ENCODE results near the gene NUMB. TPM values are rescaled to one million over a fixed set of nuclear protein-coding genes. Genes with fewer than 3 reads are reported as not detected.

The NUMB gene
- total RNA-seq, 1 donor from 2014 or later: 218 TPM

- H3K27ac Mint-ChIP-seq (ENCODE audit: unreplicated experiment): no peak overlapping the region
- TF ChIP-seq, protein P1, sequence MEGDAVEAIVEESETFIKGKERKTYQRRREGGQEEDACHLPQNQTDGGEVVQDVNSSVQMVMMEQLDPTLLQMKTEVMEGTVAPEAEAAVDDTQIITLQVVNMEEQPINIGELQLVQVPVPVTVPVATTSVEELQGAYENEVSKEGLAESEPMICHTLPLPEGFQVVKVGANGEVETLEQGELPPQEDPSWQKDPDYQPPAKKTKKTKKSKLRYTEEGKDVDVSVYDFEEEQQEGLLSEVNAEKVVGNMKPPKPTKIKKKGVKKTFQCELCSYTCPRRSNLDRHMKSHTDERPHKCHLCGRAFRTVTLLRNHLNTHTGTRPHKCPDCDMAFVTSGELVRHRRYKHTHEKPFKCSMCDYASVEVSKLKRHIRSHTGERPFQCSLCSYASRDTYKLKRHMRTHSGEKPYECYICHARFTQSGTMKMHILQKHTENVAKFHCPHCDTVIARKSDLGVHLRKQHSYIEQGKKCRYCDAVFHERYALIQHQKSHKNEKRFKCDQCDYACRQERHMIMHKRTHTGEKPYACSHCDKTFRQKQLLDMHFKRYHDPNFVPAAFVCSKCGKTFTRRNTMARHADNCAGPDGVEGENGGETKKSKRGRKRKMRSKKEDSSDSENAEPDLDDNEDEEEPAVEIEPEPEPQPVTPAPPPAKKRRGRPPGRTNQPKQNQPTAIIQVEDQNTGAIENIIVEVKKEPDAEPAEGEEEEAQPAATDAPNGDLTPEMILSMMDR (IDR thresholded peaks at IDR 0.05; ENCODE audit: unreplicated experiment): no peak
- no peak overlapping the region for H3K4me3 Mint-ChIP-seq (ENCODE audit: unreplicated experiment)
- H3K4me1 Mint-ChIP-seq (ENCODE audit: unreplicated experiment): peaks cover 13% of the 10 kb centered on the region
- H3K36me3 Mint-ChIP-seq (ENCODE audit: low read depth, unreplicated experiment): peaks cover 11% of the 10 kb centered on the region
- DNase-seq (ENCODE audit: low spot score): no peak
- H3K27me3 Mint-ChIP-seq (ENCODE audit: unreplicated experiment): peaks cover 41% of the 10 kb centered on the region
- no peaks in the 10 kb centered on the region for H3K9me3 Mint-ChIP-seq (ENCODE audit: unreplicated experiment)
These were observed 193.2 kb downstream of the NUMB start for GRCh38 chr14:73264885-73265720.

DNA sequence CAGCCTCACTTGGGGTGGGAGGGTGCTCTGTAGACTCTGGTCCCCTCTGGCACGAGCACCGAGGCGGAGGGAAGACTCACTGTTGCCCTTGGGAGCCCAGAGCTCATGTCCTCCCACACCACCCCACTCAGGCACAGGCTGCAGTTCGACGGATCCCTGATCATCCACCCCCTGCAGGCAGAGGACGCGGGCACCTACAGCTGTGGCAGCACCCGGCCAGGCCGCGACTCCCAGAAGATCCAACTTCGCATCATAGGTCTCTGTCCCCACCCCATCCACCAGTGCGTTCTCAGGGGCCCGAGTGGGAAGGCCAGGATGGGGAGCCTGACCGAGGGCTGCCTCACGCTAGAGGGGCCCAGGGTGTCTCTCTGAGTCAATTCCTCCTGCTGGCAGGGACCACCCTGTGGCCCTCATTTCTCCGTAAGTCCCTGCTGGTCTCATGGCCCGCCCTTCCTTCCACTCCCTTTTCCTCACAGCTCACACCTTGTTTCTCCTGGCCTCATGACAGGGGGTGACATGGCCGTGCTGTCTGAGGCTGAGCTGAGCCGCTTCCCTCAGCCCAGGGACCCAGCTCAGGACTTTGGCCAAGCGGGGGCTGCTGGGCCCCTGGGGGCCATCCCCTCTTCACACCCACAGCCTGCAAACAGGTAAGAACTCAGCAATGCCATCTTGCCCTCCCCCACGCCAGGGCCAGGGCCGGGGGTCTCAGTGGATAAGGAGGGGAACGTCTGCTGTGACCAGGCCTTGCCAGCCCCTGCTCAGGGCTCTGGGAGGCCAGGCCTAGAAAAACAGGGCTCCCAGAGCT, 194.1 kb downstream of the NUMB start:
- peaks cover 13% of the 10 kb centered on the region for H3K4me1 Mint-ChIP-seq (ENCODE audit: unreplicated experiment)
- TF ChIP-seq, protein P1 (IDR thresholded peaks at IDR 0.05; ENCODE audit: unreplicated experiment): no peak
- H3K9me3 Mint-ChIP-seq (ENCODE audit: unreplicated experiment): no peaks in the 10 kb centered on the region
- peak overlapping the region; percentile 47 for H3K4me3 Mint-ChIP-seq (ENCODE audit: unreplicated experiment)
- peaks cover 10% of the 10 kb centered on the region for H3K36me3 Mint-ChIP-seq (ENCODE audit: low read depth, unreplicated experiment)
- H3K27ac Mint-ChIP-seq (ENCODE audit: unreplicated experiment): peak overlapping the region; percentile 57
- H3K27me3 Mint-ChIP-seq (ENCODE audit: unreplicated experiment): peaks cover 41% of the 10 kb centered on the region
- no peak for DNase-seq (ENCODE audit: low spot score)

DNA sequence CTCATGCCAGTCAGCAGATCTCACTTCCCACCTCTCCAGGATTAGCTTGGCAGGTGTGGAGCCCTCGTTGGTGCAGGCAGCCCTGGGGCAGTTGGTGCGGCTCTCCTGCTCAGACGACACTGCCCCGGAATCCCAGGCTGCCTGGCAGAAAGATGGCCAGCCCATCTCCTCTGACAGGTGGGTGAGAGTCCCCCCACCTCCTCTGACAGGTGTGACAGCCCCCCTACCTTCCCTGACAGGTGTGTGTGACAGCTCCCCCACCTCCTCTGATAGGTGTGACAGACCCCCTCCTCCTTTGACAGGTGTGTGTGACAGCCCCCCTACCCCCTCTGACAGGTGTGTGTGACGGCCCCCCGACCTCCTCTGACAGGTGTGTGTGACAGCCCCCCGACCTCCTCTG, 194.7 kb downstream of the NUMB start:
- DNase-seq (ENCODE audit: low spot score): no peak
- Mint-ChIP-seq H3K27me3 (ENCODE audit: unreplicated experiment) (peaks cover 34% of the 10 kb centered on the region), H3K4me1 (ENCODE audit: unreplicated experiment) (peaks cover 7% of the 10 kb centered on the region), H3K4me3 (ENCODE audit: unreplicated experiment) (no peak overlapping the region), H3K9me3 (ENCODE audit: unreplicated experiment) (no peaks in the 10 kb centered on the region), H3K36me3 (ENCODE audit: low read depth, unreplicated experiment) (peaks cover 4% of the 10 kb centered on the region), H3K27ac (ENCODE audit: unreplicated experiment) (no peak overlapping the region)
- TF ChIP-seq, protein P1 (IDR thresholded peaks at IDR 0.05; ENCODE audit: unreplicated experiment): no peak

DNA sequence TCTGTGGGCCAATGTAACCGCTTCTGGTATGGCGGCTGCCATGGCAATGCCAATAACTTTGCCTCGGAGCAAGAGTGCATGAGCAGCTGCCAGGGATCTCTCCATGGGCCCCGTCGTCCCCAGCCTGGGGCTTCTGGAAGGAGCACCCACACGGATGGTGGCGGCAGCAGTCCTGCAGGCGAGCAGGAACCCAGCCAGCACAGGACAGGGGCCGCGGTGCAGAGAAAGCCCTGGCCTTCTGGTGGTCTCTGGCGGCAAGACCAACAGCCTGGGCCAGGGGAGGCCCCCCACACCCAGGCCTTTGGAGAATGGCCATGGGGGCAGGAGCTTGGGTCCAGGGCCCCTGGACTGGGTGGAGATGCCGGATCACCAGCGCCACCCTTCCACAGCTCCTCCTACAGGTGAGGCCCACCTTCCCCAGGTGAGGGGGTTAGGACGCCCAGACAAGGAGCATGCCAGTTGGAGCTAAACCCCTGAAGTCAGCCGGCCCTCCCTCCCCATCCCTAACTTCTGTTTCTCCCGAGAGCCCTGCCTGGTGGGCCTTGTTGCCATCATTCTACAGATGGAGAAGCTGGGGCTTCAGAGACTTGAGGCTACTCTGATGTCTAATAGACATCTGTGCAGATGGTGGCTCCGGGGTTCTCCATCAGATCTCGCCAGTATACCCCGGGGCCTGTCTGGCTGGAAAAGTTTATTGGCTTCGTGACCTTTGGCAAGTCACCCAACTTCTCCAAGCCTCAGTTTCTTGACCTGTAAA, 195.7 kb downstream of the NUMB start:
- Mint-ChIP-seq H3K9me3 (ENCODE audit: unreplicated experiment) (no peaks in the 10 kb centered on the region), H3K36me3 (ENCODE audit: low read depth, unreplicated experiment) (no peaks in the 10 kb centered on the region), H3K27me3 (ENCODE audit: unreplicated experiment) (peaks cover 31% of the 10 kb centered on the region), H3K4me3 (ENCODE audit: unreplicated experiment) (no peak overlapping the region), H3K27ac (ENCODE audit: unreplicated experiment) (no peak overlapping the region), H3K4me1 (ENCODE audit: unreplicated experiment) (peaks cover 2% of the 10 kb centered on the region)
- TF ChIP-seq, protein P1 (IDR thresholded peaks at IDR 0.05; ENCODE audit: unreplicated experiment): no peak
- DNase-seq (ENCODE audit: low spot score): no peak

All from endothelial cell (in vitro differentiated cells).